Measurements from ENCODE around the gene GRIA3.

The GRIA3 gene

GRCh38 chrX:123199338-123199737 lies 15.3 kb downstream of the GRIA3 start:
- DNase-seq, result no peak

GRCh38 chrX:123201720-123202119 lies 17.6 kb downstream of the GRIA3 start:
- no peak for DNase-seq

- no peak for DNase-seq
Measured at GRCh38 chrX:123202523-123202922, 18.4 kb downstream of the GRIA3 start.

GRCh38 chrX:123203772-123204171 lies 19.7 kb downstream of the GRIA3 start:
- DNase-seq, result no peak

- DNase-seq, result no peak
Measured at GRCh38 chrX:123206176-123206575, 22.1 kb downstream of the GRIA3 start.

GRCh38 chrX:123210252-123210651 lies 26.2 kb downstream of the GRIA3 start:
- DNase-seq, result no peak

- DNase-seq, result no peak
Measured at GRCh38 chrX:123215397-123216089, 31.5 kb downstream of the GRIA3 start.

- DNase-seq, result no peak
Measured at GRCh38 chrX:123217077-123217476, 33.0 kb downstream of the GRIA3 start.

GRCh38 chrX:123217728-123218127 lies 33.6 kb downstream of the GRIA3 start:
- DNase-seq, result no peak

GRCh38 chrX:123219916-123220315 lies 35.8 kb downstream of the GRIA3 start:
- no peak for DNase-seq

GRCh38 chrX:123222920-123223319 lies 38.8 kb downstream of the GRIA3 start:
- DNase-seq, result no peak

GRCh38 chrX:123223409-123223808 lies 39.3 kb downstream of the GRIA3 start:
- no peak for DNase-seq

GRCh38 chrX:123223859-123224258 lies 39.8 kb downstream of the GRIA3 start:
- no peak for DNase-seq

GRCh38 chrX:123230798-123231197 lies 46.7 kb downstream of the GRIA3 start:
- no peak for DNase-seq

GRCh38 chrX:123236859-123237258 lies 52.8 kb downstream of the GRIA3 start:
- no peak for DNase-seq

- DNase-seq, result no peak
Measured at GRCh38 chrX:123237271-123237670, 53.2 kb downstream of the GRIA3 start.

- DNase-seq, result no peak
Measured at GRCh38 chrX:123254457-123254856, 70.4 kb downstream of the GRIA3 start.

- DNase-seq, result no peak
Measured at GRCh38 chrX:123256378-123256777, 72.3 kb downstream of the GRIA3 start.

GRCh38 chrX:123260920-123261418 lies 76.9 kb downstream of the GRIA3 start:
- no peak for DNase-seq

GRCh38 chrX:123263270-123263669 lies 79.2 kb downstream of the GRIA3 start:
- DNase-seq, result no peak

GRCh38 chrX:123263747-123264146 lies 79.7 kb downstream of the GRIA3 start:
- no peak for DNase-seq

- no peak for DNase-seq
Measured at GRCh38 chrX:123267220-123267619, 83.1 kb downstream of the GRIA3 start.

- no peak for DNase-seq
Measured at GRCh38 chrX:123271902-123272301, 87.8 kb downstream of the GRIA3 start.

GRCh38 chrX:123272630-123273029 lies 88.6 kb downstream of the GRIA3 start:
- DNase-seq, result no peak

GRCh38 chrX:123274796-123275195 lies 90.7 kb downstream of the GRIA3 start:
- DNase-seq, result no peak

All from effector CD4-positive, alpha-beta T cell (primary cell).